ENCODE results near the gene GIPC1.

- no peak for TF ChIP-seq CTCF (IDR thresholded peaks at IDR 0.05)
- no peak for TF ChIP-seq SIN3A (IDR thresholded peaks at IDR 0.05; ENCODE audit: borderline replicate concordance, insufficient read depth, low read depth, low read length)
Measured at GRCh38 chr19:14496834-14497227, 904 bp upstream of the GIPC1 start.

Measured in Panc1 (cell line).